Measurements from ENCODE around the gene TSTD2. TPM values are rescaled to one million over a fixed set of nuclear protein-coding genes. Genes with fewer than 3 reads are reported as not detected.

TSTD2 gene
- total RNA-seq, 1 experiment from 2014 or later, result 16.8 TPM

GRCh38 chr9:97651646-97652045, 18.5 kb upstream of the TSTD2 start (continued):
- no peak for TF ChIP-seq ZBTB43 (CRISPR knock-in tag; IDR thresholded peaks at IDR 0.05)
- no peak for TF ChIP-seq IRF2 (CRISPR knock-in tag; IDR thresholded peaks at IDR 0.05; ENCODE audit: borderline replicate concordance, low read depth)
- TF ChIP-seq ZNF219 (CRISPR knock-in tag; IDR thresholded peaks at IDR 0.05; ENCODE audit: borderline replicate concordance), result no peak

GRCh38 chr9:97647996-97648395, 14.8 kb upstream of the TSTD2 start:
- ChIA-PET CTCF (no interaction called here), POLR2A (no interaction called here)
- Mint-ChIP-seq H3K36me3 (peaks cover 51% of the 10 kb centered on the region), H3K4me1 (no peaks in the 10 kb centered on the region), H3K27ac (no peak overlapping the region), H3K9me3 (no peaks in the 10 kb centered on the region), H3K4me3 (no peak overlapping the region), H3K27me3 (ENCODE audit: low read depth) (no peaks in the 10 kb centered on the region)
- TF ChIP-seq RELA (CRISPR knock-in tag; IDR thresholded peaks at IDR 0.05; ENCODE audit: borderline replicate concordance) (no peak), ZNF425 (CRISPR knock-in tag; conservative IDR thresholded peaks at IDR 0.05) (no peak), ZNF317 (CRISPR knock-in tag; IDR thresholded peaks at IDR 0.05; ENCODE audit: borderline replicate concordance, low read depth) (no peak), TCF7 (CRISPR knock-in tag; IDR thresholded peaks at IDR 0.05; ENCODE audit: low read depth) (no peak), EMX1 (CRISPR knock-in tag; IDR thresholded peaks at IDR 0.05) (no peak), SOX15 (CRISPR knock-in tag; IDR thresholded peaks at IDR 0.05) (no peak), E2F1 (CRISPR knock-in tag; IDR thresholded peaks at IDR 0.05) (no peak), ATF3 (CRISPR knock-in tag; conservative IDR thresholded peaks at IDR 0.05) (no peak), ZMAT4 (CRISPR knock-in tag; IDR thresholded peaks at IDR 0.05) (no peak), AFF4 (CRISPR knock-in tag; IDR thresholded peaks at IDR 0.05; ENCODE audit: borderline replicate concordance) (no peak), ZNF396 (CRISPR knock-in tag; IDR thresholded peaks at IDR 0.05; ENCODE audit: borderline replicate concordance) (no peak), AR (CRISPR knock-in tag; IDR thresholded peaks at IDR 0.05) (no peak), SMAD4 (CRISPR knock-in tag; IDR thresholded peaks at IDR 0.05) (no peak), HMGXB4 (CRISPR knock-in tag; IDR thresholded peaks at IDR 0.05) (no peak), NR3C1 (CRISPR knock-in tag; conservative IDR thresholded peaks at IDR 0.05; ENCODE audit: low read depth) (no peak)
- ATAC-seq, result no peak
- DNase-seq (ENCODE audit: low spot score), result no peak
